ENCODE results near the gene POLD4. TPM values are rescaled to one million over a fixed set of nuclear protein-coding genes. Genes with fewer than 3 reads are reported as not detected.

Gene POLD4
- total RNA-seq, 2 experiments from 2014 or later, result 62.0 to 67.4 TPM

DNA sequence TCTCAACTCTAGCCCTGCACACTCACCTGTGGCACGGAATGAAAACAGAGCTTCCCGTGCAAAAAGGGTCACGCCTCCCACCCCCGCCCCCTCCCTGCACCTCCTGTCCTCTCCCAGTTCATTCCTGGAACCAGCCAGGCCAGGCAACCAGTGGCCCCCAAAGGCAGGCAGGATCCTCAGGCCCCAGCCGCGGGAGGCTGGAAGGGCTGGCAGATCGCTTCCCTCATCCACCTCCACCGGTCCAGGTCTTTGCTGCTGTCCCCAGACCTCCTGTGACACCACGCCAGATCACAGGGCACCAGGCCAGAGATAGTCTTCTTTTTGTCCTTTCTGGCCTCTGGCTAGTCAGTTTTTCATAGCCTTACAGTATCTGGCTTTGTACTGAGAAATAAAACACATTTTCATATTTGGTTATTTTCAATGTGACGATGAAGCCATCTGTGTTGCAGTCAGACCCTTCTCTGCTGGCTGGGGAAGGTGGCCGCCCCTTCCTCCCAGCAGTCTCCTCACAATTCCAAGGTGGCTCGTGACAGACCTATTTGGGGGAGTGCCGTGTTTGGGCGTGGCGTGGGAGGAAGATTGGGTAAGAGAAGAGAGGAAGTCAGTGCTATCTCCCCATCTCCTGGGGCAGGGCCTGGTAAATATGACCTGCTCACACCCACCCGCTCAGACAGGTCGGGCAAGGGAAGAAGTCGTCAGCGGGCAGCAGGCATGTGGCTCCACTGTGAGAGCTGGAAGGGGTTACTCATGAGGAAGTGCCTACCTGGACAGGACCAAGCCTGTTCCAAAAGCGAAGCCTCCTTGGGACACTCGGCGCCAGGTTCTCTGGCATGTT, 40.9 kb downstream of the POLD4 start:
- intact Hi-C loops (cut with micrococcal nuclease), result loop anchor here (10.0 kb wide), 1 partner anchor 228 kb away; no protein-coding TSS in a partner anchor
- H3K27me3 Mint-ChIP-seq, result no peaks in the 10 kb centered on the region
- H3K4me3 Mint-ChIP-seq, result no peak overlapping the region
- H3K4me1 Mint-ChIP-seq (ENCODE audit: low read depth), result peaks cover 28% of the 10 kb centered on the region
- peak overlapping the region; percentile 83 for H3K27ac Mint-ChIP-seq
- POLR2A ChIA-PET, result interaction anchor here (0.6 kb wide), 1 partner anchor 456 kb away, joined by 3 read pairs; no protein-coding TSS in a partner anchor
- CTCF ChIA-PET, result interaction anchor here (1.0 to 2.0 kb wide), 3 partner anchors 45 to 70 kb away, joined by 3 to 6 read pairs (median 4); no protein-coding TSS in a partner anchor
- no peaks in the 10 kb centered on the region for H3K36me3 Mint-ChIP-seq
- DNase-seq, result peak; percentile 67
- no peaks in the 10 kb centered on the region for H3K9me3 Mint-ChIP-seq

GRCh38 chr11:67311556-67312082, 41.7 kb downstream of the POLD4 start:
- H3K9me3 Mint-ChIP-seq, result no peaks in the 10 kb centered on the region
- ChIA-PET POLR2A (no interaction called here), CTCF (interaction anchor here (2.0 kb wide), 1 partner anchor 49 kb away, joined by 6 read pairs; no protein-coding TSS in a partner anchor)
- H3K27ac Mint-ChIP-seq, result peak overlapping the region; percentile 56
- no peaks in the 10 kb centered on the region for H3K36me3 Mint-ChIP-seq
- peak; percentile 41 for DNase-seq
- H3K27me3 Mint-ChIP-seq, result no peaks in the 10 kb centered on the region
- H3K4me3 Mint-ChIP-seq, result no peak overlapping the region
- peaks cover 28% of the 10 kb centered on the region for H3K4me1 Mint-ChIP-seq (ENCODE audit: low read depth)
- intact Hi-C loops (cut with micrococcal nuclease), result loop anchor here (10.0 kb wide), 1 partner anchor 227 kb away; no protein-coding TSS in a partner anchor

- no peaks in the 10 kb centered on the region for H3K27me3 Mint-ChIP-seq
- no peaks in the 10 kb centered on the region for H3K36me3 Mint-ChIP-seq
- H3K4me1 Mint-ChIP-seq (ENCODE audit: low read depth), result peaks cover 28% of the 10 kb centered on the region
- no peaks in the 10 kb centered on the region for H3K9me3 Mint-ChIP-seq
- DNase-seq, result no peak
- intact Hi-C loops (cut with micrococcal nuclease), result loop anchor here (10.0 kb wide), 1 partner anchor 226 kb away; no protein-coding TSS in a partner anchor
- ChIA-PET CTCF (interaction anchor here (2.0 kb wide), 1 partner anchor 49 kb away, joined by 6 read pairs; no protein-coding TSS in a partner anchor), POLR2A (no interaction called here)
- peak overlapping the region; percentile 56 for H3K27ac Mint-ChIP-seq
- H3K4me3 Mint-ChIP-seq, result no peak overlapping the region
Measured at GRCh38 chr11:67311051-67311555, 42.2 kb downstream of the POLD4 start.

DNA sequence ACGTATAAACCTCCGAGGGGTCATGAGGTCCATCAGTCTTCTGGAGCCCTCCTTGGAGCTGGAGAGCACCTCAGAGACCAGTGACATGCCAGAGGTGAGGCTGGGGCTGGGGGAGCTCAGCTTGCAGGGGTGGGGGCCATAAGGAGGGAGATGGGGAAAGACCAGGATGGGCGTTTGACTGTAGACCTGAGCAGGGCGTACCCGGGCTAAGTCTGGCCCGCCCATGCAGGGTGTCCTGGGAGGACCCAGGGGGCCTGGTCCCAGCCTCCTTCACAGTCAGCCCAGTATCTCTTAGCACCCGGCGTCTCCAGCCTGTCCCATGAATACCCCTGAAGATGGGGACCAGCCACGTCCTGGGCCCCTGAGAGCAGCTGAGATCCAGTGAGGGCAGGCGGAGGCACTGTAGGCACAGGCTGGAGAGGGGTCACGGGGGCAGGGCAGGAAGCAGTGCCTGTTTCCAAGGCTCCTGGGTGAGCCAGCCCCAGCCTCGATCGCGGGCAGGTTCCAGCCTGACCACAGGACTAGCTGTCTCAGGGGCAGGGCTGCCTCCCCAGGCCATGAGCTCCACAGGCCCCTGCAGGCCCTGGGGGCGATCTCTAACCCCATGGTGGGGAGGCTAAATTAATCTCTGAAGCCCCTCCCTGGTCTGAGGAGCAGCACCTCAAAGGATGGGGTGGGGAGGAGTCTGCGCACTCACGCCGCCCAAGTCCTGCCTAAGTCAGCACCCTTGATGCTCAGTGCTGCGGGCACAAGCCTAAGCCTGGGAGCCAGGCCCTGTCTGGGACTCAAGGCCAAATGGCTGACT, 42.9 kb downstream of the POLD4 start:
- H3K4me3 Mint-ChIP-seq, result no peak overlapping the region
- ChIA-PET POLR2A (no interaction called here), CTCF (interaction anchor here (2.0 kb wide), 1 partner anchor 48 kb away, joined by 6 read pairs; no protein-coding TSS in a partner anchor)
- H3K27ac Mint-ChIP-seq, result peak overlapping the region; percentile 56
- H3K9me3 Mint-ChIP-seq, result no peaks in the 10 kb centered on the region
- no peak for DNase-seq
- intact Hi-C loops (cut with micrococcal nuclease), result loop anchor here (10.0 kb wide), 1 partner anchor 226 kb away; no protein-coding TSS in a partner anchor
- peaks cover 28% of the 10 kb centered on the region for H3K4me1 Mint-ChIP-seq (ENCODE audit: low read depth)
- H3K36me3 Mint-ChIP-seq, result no peaks in the 10 kb centered on the region
- H3K27me3 Mint-ChIP-seq, result no peaks in the 10 kb centered on the region

GRCh38 chr11:67309661-67310061, 43.7 kb downstream of the POLD4 start:
- POLR2A ChIA-PET, result no interaction called here
- no peaks in the 10 kb centered on the region for H3K36me3 Mint-ChIP-seq
- H3K4me3 Mint-ChIP-seq, result no peak overlapping the region

GRCh38 chr11:67309166-67309565, 44.2 kb downstream of the POLD4 start:
- no peaks in the 10 kb centered on the region for H3K36me3 Mint-ChIP-seq
- POLR2A ChIA-PET, result no interaction called here
- H3K27me3 Mint-ChIP-seq, result no peaks in the 10 kb centered on the region
- CTCF ChIA-PET, result interaction anchor here (1.4 kb wide), 1 partner anchor 47 kb away, joined by 3 read pairs; no protein-coding TSS in a partner anchor
- DNase-seq, result no peak
- intact Hi-C loops (cut with micrococcal nuclease), result no loop called here
- no peak overlapping the region for H3K27ac Mint-ChIP-seq
- H3K9me3 Mint-ChIP-seq, result no peaks in the 10 kb centered on the region
- H3K4me1 Mint-ChIP-seq (ENCODE audit: low read depth), result peaks cover 31% of the 10 kb centered on the region
- no peak overlapping the region for H3K4me3 Mint-ChIP-seq

More at GRCh38 chr11:67309661-67310061, 43.7 kb downstream of the POLD4 start:
- Mint-ChIP-seq H3K27ac (no peak overlapping the region), H3K9me3 (no peaks in the 10 kb centered on the region), H3K4me1 (ENCODE audit: low read depth) (peaks cover 30% of the 10 kb centered on the region), H3K27me3 (no peaks in the 10 kb centered on the region)
- intact Hi-C loops (cut with micrococcal nuclease), result loop anchor here (10.0 kb wide), 1 partner anchor 225 kb away; no protein-coding TSS in a partner anchor
- CTCF ChIA-PET, result interaction anchor here (1.4 kb wide), 1 partner anchor 47 kb away, joined by 3 read pairs; no protein-coding TSS in a partner anchor
- no peak for DNase-seq

- Mint-ChIP-seq H3K27ac (no peak overlapping the region), H3K36me3 (no peaks in the 10 kb centered on the region), H3K4me1 (ENCODE audit: low read depth) (peaks cover 24% of the 10 kb centered on the region), H3K27me3 (no peaks in the 10 kb centered on the region), H3K4me3 (no peak overlapping the region), H3K9me3 (no peaks in the 10 kb centered on the region)
- intact Hi-C loops (cut with micrococcal nuclease), result no loop called here
- POLR2A ChIA-PET, result no interaction called here
- no peak for DNase-seq
- CTCF ChIA-PET, result interaction anchor here (0.7 to 2.6 kb wide), 3 partner anchors 9 to 81 kb away, joined by 3 to 10 read pairs (median 3); no protein-coding TSS in a partner anchor
Measured at GRCh38 chr11:67308031-67308866, 45.1 kb downstream of the POLD4 start.

GRCh38 chr11:67307545-67308001, 45.8 kb downstream of the POLD4 start:
- Mint-ChIP-seq H3K4me1 (ENCODE audit: low read depth) (peaks cover 21% of the 10 kb centered on the region), H3K27me3 (no peaks in the 10 kb centered on the region), H3K27ac (no peak overlapping the region), H3K9me3 (no peaks in the 10 kb centered on the region), H3K4me3 (no peak overlapping the region), H3K36me3 (peaks cover 2% of the 10 kb centered on the region)
- no peak for DNase-seq
- POLR2A ChIA-PET, result no interaction called here
- intact Hi-C loops (cut with micrococcal nuclease), result no loop called here
- CTCF ChIA-PET, result interaction anchor here (1.5 to 2.6 kb wide), 2 partner anchors 10 to 44 kb away, joined by 4 to 10 read pairs; no protein-coding TSS in a partner anchor

- H3K36me3 Mint-ChIP-seq, result peaks cover 6% of the 10 kb centered on the region
- CTCF ChIA-PET, result interaction anchor here (1.5 to 2.6 kb wide), 2 partner anchors 10 to 44 kb away, joined by 4 to 10 read pairs; no protein-coding TSS in a partner anchor
- H3K9me3 Mint-ChIP-seq, result no peaks in the 10 kb centered on the region
- no peak overlapping the region for H3K4me3 Mint-ChIP-seq
- H3K27ac Mint-ChIP-seq, result no peak overlapping the region
- H3K27me3 Mint-ChIP-seq, result no peaks in the 10 kb centered on the region
- no peak for DNase-seq
- intact Hi-C loops (cut with micrococcal nuclease), result no loop called here
- POLR2A ChIA-PET, result no interaction called here
- H3K4me1 Mint-ChIP-seq (ENCODE audit: low read depth), result peaks cover 15% of the 10 kb centered on the region
Measured at GRCh38 chr11:67306769-67307544, 46.4 kb downstream of the POLD4 start.

DNA sequence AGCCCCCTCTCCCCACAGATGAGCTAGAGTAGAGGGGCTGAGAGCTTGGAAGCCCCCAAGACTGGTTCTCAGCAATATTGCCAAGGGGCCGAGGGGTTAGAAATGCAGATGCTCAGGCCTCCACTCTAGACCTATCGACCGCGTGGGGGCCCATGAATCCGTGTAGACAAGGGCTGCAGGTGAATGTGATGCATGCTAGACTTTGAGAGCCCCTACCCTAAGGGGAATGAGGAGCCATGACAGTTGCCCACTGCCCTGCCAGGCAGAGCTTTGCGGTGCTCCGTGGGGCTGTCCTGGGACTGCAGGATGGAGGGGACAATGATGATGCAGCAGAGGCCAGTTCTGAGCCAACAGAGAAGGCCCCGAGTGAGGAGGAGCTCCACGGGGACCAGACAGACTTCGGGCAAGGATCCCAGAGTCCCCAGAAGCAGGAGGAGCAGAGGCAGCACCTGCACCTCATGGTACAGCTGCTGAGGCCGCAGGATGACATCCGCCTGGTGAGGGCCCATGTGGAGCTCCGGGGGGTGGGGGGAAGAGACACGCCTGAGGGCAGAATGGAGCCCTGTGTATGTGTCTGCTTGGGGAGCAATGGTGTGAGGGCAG, 48.7 kb downstream of the POLD4 start:
- intact Hi-C loops (cut with micrococcal nuclease), result no loop called here
- POLR2A ChIA-PET, result interaction anchor here (0.7 to 1.9 kb wide), 2 partner anchors 15 to 22 kb away, joined by 3 to 6 read pairs; partner anchors contain the start of gene ANKRD13D
- H3K9me3 Mint-ChIP-seq, result no peaks in the 10 kb centered on the region
- CTCF ChIA-PET, result interaction anchor here (0.6 to 3.1 kb wide), 5 partner anchors 11 to 78 kb away, joined by 3 to 15 read pairs (median 5); no protein-coding TSS in a partner anchor
- H3K27me3 Mint-ChIP-seq, result no peaks in the 10 kb centered on the region
- peak overlapping the region; percentile 23 for H3K27ac Mint-ChIP-seq
- H3K4me3 Mint-ChIP-seq, result peak overlapping the region; percentile 70
- peak; percentile 8 for DNase-seq
- H3K4me1 Mint-ChIP-seq (ENCODE audit: low read depth), result peaks cover 8% of the 10 kb centered on the region
- H3K36me3 Mint-ChIP-seq, result peaks cover 12% of the 10 kb centered on the region

All from activated CD4-positive, alpha-beta memory T cell treated with anti-CD3 and anti-CD28 coated beads for 36 hours (primary cell).